ENCODE data around the gene COL18A1.

- no peak for TF ChIP-seq CTCF (IDR thresholded peaks at IDR 0.05 in 8 of 11, conservative IDR thresholded peaks at IDR 0.05 in 3 of 11)
- TF ChIP-seq POLR2AphosphoS5 (IDR thresholded peaks at IDR 0.05), result no peak
Observed at GRCh38 chr21:45542667-45543370, 137.9 kb downstream of the COL18A1 start.

Data from spleen (tissue), 7 donors.